Fibroblast of peridontal ligament (primary cell): ENCODE measurements around the gene AMTN.
A peak's percentile ranks its signal among the peaks of the same experiment; 100 is the strongest.

Source experiments
- DNase-seq: peaks from one replicate; pipeline ENCODE4 v3.0.0-alpha.2; 2010; ENCODE audit errors: extremely low read depth

Gene AMTN

GRCh38 chr4:70559924-70560323 lies 41.6 kb downstream of the AMTN start:
- peak; percentile 3 for DNase-seq

GRCh38 chr4:70564033-70564432 lies 45.7 kb downstream of the AMTN start:
- no peak for DNase-seq

GRCh38 chr4:70570796-70571195 lies 52.4 kb downstream of the AMTN start:
- DNase-seq: no peak

GRCh38 chr4:70571772-70572171 lies 53.4 kb downstream of the AMTN start:
- DNase-seq: no peak

GRCh38 chr4:70575964-70576363 lies 57.6 kb downstream of the AMTN start:
- DNase-seq: no peak

- no peak for DNase-seq
Observed at GRCh38 chr4:70577220-70577927, 59.0 kb downstream of the AMTN start.

GRCh38 chr4:70581980-70582379 lies 63.6 kb downstream of the AMTN start:
- DNase-seq: no peak
